Glomerular visceral epithelial cell (primary cell): ENCODE results near the gene PON1.

Experiments
- DNase-seq: peaks from one replicate; pipeline ENCODE4 v3.0.0-alpha.2; 2016; ENCODE audit errors: extremely low spot score

PON1 gene

DNA sequence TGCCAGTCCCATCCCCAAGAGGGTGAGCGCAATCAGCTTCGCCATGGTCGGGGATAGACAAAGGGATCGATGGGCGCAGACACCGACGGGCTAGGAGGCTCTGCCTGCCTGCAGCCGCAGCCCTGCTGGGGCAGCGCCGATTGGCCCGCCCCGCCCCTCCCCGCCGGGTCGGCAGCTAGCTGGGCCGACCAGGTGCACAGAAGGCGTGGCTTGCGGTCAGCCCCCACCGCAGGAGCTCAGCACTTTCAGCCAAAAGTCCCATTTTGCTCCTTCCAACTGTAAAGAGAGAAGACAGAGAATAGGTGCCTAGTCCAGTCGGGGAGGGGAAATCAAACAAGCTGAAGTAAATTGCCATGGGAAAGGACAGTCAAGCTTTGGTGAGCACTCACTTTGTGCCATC lies at the start of gene PON1:
Gene PON1 (minus strand): TSS at position 102 of the 400 bp plus-strand sequence. CDS start 57 bp downstream, at position 45.
- no peak for DNase-seq

DNA sequence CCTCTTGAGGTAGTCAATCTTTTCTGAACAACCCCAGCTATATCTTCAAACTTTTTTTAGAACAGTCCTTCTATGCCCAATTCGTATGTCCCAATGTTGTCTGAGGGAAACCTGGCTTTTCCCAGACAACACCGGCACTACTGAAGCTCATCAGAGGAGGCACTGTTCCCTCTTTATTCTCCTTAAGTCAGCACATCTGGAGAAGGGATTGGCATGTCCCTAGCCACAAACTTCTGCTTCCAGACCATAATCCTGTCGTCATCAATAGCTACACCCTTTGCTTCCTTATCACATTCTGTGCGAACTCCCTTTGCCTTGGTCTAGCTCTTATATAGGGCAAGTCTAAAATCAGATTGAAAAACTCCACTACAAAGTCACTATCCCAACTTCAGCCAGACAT lies 49.0 kb upstream of the PON1 start:
- DNase-seq: no peak

DNA sequence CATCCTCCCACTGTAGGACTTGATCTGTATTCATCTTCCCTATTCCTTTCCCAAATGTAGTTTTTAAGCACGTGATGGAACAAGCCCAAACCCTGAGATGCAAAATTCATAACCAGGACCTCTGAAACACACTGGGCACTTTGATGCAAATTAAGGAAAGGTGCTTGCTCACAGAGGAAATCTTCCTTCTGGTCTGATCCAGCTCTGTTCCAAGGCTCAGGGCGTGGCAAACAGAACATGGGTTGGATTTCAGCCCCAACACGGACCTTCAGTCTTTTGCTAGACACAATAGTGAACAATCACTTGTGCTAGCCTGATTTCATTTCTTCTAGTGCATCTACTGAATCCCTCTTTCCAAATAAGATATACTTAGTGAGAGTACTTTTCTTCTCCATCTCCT lies 43.9 kb upstream of the PON1 start:
- no peak for DNase-seq

DNA sequence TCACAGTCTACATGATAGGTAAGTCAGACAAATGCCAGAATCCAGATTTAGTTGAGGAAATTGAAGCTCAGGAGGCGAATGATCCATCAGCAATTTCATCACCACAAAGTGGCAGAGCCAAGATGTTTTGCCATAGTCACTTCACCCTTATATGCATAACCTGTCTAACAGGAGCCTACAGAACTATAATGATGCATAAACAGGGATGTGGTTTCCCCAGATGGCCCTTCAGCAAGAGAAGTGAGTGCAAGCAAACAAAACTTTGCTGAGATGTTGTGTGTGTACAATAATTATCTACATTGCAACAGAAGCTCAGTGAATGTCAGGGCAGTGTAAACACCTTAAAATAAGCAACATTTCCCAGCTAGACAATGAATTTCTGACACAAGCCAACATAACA lies 43.3 kb upstream of the PON1 start:
- no peak for DNase-seq

DNA sequence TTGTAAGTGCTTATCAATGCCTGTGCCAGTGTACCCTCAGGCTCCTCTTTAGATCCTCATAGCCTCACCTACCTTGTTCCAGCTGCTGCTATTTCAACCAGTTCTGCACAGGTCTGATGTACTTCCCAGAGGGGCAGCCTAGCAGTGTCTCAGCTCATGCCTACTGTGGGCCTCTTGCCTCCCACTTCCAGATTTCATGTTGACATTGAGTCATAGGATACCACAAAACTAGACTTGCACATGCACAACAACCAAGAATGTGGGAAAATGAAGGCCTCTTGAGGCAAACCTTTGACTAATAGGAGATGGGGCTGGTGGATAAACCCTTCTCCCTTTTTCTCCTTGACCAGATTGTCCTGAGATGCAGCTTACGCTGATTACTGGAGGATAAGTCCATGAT lies 40.8 kb upstream of the PON1 start:
- peak; percentile 58 for DNase-seq

DNA sequence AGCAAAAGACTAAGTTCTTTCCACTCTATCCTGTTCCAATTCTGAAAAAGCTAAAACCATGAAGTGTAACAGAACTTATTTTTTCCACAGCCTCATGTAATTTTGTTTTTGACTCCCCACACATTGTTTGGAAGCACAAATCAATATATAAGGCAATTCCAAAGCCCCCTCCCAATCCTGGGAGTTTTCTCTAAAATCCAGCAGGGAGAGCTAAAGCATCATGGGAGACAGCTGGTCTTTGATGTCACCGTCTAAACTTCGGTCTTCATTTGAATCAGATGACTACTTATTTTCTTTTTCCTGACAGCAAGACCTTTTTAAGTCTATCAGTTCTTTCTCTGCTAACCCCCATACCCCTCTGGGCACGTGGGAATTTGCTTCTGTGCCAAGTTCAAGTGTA lies 33.3 kb upstream of the PON1 start:
- DNase-seq: no peak

DNA sequence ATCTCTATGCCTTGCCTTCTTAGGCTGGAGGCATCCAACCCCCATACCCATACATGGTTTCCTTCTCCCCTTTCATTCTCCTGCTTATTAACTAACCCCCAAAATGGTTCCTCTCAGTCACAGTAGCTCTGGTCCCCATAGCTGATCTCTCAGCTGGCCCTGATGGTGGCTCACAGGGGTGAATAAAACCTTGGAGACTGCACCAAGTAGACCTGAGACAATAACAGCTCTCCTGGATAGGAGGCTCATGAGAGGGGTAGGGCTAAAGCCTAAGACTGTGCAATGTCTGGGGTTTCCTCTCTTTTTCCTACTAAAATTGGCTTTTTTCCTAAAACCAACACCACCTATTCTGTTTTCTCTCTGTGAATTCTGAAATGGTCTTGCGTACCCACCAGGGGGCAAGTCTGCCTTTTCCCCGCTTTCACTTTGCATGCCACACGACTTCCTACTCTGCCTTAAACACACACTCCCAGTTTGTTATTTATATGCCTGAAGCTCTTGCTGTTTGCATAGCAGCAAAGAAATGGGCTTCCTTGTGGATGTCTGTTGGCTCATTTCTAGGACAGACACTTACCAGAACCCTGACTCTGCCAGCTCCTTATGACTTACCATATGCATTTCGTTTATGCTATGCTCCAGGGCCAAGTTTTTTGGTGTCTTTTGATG lies 18.4 kb upstream of the PON1 start:
- DNase-seq: no peak

DNA sequence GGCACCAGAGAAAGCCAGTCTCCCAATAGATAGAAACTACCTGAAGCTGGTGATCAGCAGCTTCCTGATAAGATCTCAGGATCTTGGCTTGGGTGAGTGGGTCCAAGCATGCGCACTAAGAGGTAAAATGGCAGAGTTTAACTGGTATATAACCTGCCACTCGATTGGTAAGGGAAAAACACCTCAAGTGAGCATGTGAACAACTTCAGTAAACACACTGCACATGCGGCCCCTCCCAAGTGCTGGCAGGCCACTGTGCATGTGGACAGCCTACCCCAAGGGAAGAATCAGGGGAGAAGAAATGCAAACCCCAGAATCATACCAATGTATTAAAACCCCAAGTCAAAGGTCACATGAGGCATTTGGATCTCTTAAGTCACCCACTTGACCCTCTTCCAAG lies 17.7 kb upstream of the PON1 start:
- no peak for DNase-seq

DNA sequence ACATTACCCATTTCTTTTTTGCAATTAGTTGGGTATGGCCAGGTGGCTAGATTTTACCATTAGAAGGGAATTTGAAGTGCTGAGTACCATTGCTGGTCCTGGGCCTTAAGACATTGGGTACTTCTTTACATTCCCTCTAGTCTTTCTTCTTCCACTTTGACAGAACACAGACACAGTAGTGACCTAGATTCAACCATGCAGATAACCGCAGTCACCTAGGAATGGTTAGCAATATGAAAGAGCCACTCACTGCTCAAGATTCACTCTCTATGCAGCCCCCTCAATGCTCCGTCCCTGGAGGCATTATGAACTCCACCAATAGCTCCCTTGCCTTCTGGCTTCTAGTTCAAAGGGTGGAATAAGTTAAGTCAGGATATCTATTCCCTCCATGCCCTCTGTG lies 16.2 kb upstream of the PON1 start:
- DNase-seq: no peak

DNA sequence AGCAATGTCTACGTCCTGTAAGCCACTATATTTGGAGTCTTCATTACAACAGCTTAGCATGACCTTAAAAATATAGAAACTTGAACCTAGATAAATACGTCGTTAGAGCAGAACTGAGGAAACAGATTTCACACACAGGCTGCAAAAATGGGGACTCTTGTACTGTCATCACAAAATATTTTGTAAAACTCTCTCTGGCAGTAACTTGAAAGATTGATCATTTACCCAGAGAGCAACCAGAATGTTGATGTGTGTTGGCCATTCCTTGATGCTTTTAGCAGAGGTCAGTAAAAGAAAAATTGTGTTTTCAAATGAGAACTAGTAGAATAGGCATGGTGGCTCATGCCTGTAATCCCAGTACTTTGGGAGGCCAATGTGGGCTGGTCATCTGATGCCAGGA lies 14.5 kb upstream of the PON1 start:
- no peak for DNase-seq

DNA sequence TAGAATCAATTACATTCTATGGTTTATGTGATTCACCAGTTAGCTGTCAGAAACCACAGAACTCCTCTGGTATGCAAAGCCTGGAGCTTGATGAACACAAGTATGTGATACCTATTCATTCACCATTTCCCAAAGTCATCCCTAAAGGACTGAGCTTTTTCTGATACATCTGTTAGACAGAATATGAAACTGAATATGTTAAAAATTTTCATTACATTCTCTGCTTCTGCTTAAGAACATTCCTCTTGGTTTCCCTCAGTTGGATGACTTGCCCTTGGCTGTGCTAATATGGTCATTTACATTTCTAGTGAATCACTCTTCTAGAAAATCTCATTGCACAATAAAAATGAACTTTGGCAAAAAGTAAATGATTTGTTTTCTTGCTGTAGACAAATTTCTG lies 10.8 kb upstream of the PON1 start:
- peak; percentile 64 for DNase-seq

DNA sequence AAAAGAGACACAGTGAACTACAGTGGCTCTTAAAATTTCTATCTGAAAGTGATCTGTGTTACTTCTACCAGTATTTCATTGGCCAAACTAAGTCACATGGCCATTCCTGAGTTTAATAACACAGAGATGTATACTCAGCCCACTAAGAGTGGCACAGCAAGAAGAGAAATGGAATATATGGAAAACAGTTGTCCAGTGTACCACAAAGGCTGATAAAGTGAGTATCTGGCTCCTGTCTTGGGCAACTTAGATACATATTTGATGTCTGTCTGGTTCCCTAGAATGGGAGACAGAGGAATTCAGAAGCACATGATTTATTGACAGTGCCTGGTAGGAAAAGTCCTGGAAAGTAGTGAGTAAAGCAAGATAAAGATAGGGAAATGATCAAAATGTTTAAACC lies 10.1 kb upstream of the PON1 start:
- no peak for DNase-seq

DNA sequence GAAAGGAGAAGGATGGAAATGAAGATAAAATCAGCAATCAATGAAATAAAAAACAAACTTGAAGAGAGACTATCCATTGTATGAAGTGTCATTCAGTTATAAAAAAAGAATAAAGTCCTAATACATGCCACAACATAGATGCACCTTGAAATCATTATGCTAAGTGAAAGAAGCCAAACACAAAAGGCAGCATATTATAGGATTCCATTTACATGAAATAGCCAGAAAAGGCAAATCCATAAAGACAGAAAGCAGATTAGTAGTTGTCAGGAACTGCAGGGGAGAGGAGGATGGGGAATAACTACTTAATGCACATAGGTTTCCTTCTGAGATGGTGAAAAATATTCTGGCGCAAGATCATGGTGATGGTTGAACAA lies 6.6 kb upstream of the PON1 start:
- no peak for DNase-seq

DNA sequence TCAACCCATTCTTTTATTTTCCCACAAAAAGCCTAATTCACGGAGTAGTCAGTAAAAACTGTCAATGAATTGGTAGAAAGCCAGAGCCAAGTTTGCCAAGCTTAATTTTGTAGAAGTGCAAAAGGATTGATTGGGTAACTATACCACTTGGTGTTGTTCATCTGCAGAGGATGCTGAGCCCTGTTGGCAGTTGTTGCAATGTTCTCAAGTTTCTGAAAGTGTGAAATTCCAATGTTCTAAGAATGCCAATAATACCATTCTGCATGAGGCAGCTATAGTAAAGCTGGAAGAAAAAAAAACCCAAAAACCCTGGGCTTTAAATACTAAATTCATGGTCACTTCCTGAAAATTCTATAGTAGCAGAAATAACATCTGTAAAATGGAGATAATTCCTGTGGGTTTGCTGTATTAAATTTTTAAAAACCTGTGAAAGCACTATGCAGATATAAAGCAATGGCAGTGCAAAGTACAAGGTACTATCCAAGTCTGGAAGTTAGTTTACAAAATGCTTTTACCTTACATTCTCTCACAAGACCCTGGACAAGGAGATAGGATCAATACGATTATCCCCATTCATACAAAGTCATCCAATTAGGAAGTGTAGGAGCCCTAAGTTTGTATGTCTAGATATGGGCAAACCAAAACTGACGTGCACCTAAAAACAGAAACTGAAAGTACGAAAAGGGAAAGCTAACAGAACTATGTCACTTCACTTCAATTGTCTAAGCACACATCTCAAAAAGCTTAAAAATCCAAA lies 6.0 kb upstream of the PON1 start:
- DNase-seq: peak; percentile 15

DNA sequence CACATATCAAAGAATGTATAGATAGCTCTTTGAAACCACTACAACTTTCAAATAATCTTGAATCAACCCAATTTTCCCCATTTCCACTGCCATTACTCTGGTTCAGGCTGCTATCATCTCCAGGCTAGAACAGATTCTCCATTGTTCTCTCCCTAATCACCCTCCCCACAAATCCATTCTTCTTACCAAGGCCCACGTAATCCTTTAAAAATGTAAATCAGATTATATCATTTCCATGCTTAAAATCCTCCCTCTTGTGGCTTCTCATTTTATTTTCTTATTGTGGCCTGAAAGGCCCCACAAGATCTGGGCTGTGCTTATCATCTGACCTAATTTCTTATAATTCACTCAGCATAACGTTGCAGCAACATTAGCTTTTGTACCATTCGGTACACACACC lies 3.0 kb upstream of the PON1 start:
- no peak for DNase-seq

DNA sequence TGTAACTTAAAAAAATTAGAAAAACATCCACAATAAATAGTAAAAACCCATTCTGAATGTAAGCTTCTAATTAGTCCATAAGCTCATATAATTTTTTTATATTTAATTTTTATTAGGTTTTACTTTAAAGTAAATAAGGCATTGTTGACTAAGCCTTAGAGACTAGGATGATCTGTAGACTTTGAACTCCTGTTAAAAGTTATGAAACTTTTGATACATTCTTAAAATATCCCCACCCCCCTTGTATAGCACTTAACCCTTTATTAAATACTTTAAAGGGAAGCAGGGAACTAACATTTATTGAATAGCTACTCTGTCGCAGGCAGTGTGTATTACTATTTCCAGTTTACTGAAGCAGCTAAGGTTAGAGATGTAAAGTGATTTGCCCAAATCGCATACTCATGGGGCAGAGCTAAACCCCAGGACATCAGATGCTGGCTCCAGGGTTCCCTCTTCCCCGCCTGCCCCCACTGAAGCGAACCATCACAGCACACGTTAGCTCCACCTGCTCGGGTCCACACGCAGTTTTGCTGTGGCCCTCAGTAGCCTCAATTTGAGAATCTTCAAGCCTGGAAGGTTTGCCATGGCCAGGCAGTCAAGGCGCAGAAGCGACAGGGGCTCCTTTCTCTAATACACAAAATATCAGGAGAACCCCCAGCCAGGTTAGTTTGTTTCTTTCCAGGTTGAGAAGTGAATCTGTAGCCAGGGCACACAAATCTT lies 762 bp downstream of the PON1 start:
- no peak for DNase-seq

DNA sequence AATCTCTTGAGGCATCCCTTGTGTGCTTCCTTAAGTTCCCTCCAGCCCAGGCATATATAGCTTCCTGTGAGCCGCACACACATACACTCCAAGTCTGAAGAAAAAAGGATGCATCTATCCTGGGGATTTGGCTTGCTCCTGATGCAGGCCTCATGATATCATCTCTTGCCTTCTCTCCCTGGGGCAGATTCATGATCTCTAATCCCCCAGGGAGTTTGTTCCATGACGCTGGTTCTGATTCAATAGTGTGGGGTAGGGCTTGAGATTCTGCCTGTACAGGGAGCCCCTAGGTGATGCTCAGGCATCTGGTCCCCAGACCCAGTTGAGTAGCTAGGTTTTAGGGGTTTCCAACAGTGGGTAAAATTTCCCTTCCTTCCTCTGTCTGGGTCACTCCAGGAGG lies 1.5 kb downstream of the PON1 start:
- no peak for DNase-seq

DNA sequence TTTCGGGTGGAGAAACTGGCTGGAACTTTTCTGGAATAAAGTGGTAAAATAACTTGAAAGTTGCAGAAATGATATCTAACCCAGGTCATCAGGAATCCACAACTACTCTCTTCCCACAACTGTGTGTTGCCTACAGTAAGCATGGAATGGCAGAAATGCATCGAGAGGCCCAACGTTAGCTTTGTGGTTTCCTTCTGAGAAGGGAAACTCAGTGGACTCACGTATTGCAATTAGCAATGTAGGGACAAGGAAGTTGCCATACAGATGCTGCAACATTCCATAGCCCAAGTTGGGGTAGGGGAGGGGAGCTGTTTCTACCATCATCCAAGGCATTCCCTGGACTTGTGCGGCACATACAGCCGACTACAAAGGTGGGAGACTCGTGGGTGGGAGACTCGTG lies 1.9 kb downstream of the PON1 start:
- DNase-seq: no peak

DNA sequence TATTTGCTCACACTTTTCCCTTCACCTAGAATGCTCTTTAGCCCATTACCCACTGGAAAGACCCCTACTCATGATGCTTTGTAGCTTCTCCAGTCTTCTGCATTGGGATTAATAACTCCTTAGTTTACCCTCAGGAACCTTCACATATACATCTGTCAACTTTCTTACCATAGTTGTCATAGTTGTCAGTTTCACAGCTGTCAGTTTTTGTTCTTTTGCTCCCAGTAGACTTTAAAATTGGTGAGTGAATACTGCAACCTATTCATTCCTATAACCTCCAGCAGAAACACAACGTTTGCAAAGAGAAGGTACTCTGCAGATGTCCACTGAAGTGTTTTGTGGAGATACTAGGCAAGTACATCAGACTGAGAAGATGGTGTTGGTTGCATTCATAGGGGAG lies 2.6 kb downstream of the PON1 start:
- no peak for DNase-seq

DNA sequence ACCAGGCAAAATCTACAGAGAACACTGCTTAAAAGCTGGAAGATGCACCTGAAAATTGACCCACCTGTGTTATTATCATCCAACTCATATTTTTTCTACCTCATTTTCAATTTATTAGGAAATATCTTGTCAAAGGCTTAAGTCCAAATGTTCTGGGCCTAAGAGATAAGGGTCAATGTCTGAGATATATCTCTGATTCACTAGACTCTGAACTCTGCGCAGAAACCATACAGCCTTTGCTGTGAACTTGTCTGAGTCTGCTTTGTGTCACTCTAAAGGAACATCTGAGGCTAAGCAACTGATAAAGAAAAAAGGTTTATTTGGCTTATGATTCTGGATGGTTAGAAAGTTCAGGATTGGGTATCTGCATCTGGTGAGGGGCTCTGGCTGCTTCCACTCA lies 3.7 kb downstream of the PON1 start:
- no peak for DNase-seq

DNA sequence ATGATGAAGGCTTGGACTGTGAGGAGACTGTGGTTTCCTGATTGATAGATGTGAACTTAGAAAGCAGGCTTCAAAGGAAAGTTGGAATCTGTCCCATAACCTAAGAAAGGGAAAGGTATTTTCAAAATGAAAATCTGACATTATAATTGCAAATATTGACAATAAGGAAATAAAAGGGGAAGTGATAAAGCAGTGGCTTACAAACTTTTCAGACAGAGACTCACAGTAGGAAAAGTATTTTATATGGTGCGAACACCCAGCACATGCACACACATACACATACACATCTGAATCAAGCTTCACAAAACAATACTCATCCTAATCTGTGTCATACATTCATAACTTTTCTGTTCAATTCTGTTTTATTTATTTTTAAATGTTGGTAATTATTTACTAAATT lies 4.8 kb downstream of the PON1 start:
- DNase-seq: no peak

DNA sequence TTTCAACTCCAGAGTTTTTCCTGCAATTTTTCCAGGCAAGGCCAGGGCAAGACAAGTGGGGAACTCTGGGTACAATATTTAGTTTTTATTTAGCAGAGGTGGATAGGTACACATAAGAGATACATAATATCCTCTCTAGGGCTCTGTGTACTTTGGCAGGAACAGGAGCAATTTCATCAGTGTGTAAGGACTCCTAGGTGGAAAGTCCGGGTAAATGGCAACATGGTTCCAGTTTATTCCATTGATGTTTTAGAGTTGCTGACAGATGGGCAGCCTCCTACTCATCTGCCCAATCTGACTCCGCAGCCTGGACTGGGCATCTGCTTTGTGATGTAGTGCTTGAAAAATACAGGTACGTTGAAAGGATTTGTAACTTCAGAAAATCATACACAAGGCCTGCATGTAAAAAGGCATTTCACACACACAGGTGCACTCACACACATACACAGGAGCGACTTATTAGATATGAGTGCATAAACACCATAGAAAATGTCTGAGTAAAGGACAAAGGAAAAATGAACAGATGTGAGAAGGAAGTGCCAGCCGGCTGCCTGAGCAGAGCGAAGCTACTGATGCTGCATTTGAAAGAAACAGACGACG lies 5.7 kb downstream of the PON1 start:
- no peak for DNase-seq

DNA sequence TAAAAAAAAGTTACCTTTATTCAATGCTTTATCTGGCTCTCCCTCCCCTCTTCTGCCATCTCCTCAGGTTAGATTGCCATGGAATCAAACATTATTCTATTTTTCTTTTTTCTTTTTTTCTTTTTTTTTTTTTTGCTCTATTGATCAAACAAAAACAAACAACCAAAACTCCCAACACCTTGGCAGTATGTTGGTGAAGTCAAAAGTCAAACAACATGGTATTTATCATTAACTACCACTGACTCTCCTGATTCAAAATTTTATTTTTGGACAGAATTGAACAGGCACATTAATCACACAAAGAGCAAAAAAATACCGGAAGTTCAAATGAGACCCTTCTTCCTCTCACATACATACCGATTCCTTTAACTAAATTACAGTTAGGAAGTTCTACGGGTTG lies 6.4 kb downstream of the PON1 start:
- DNase-seq: no peak
